ENCODE measurements around the gene EXOC8. TPM values are rescaled to one million over a fixed set of nuclear protein-coding genes. Genes with fewer than 3 reads are reported as not detected.

The EXOC8 gene
- total and polyA plus RNA-seq, 9 of the 15 experiments (the other 6 are each of a cell fraction or from before 2014, with no cell fraction given): 2.1 to 13.6 (median 7.2) TPM

DNA sequence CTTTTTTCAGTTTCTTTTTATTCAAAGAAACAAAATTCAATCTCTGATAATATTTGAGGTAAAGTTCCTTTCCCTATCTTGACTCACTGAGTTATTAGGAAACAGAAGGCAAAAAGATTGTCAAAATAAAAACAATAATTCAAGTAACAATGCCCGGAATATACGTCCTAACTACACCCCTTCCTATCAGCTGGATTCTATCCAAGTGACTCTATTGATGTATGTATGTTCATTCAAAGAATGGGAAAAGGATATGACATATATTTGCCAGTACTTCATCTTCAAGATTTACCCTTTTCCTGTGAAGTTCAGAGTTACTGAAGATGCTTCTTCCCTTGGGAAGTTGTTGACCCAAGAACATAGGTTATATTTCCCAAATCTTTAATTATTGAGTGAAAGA is 14.2 kb upstream of the EXOC8 start:
- Histone ChIP-seq H3K4me3 (no peak overlapping the region), H3K4me2 (ENCODE audit: insufficient read depth, low read length) (no peak overlapping the region), H3K79me2 (ENCODE audit: control insufficient read depth, insufficient read depth, low read length) (no peaks in the 10 kb centered on the region), H3K9ac (ENCODE audit: insufficient read depth in 1 of 2, low read depth in 2 of 2, low read length in 2 of 2) (no peak overlapping the region), H3K9me1 (ENCODE audit: control insufficient read depth, insufficient read depth, low read length) (no peaks in the 10 kb centered on the region), H4K20me1 (replicated peaks; ENCODE audit: control insufficient read depth, insufficient read depth, low read length) (no peaks in the 10 kb centered on the region), H3K36me3 (ENCODE audit: control insufficient read depth, insufficient read depth, low read length) (peaks cover 60% of the 10 kb centered on the region), H3K27ac (ENCODE audit: extremely low read depth, low read depth, low read length) (no peak overlapping the region), H2AFZ (ENCODE audit: low read depth, low read length) (no peak overlapping the region), H3K9me3 (replicated peaks; ENCODE audit: control insufficient read depth, insufficient read depth, low read depth, low read length) (no peaks in the 10 kb centered on the region), H3K27me3 (ENCODE audit: control insufficient read depth in 2 of 2, insufficient read depth in 2 of 2, low read length in 2 of 2) (no peaks in the 10 kb centered on the region), H3K4me1 (replicated peaks in 1 of 2; ENCODE audit: control insufficient read depth in 2 of 2, insufficient read depth in 2 of 2, low read length in 2 of 2) (peaks cover 0 to 18% of the 10 kb centered on the region in 2 experiments; a peak in 3 of 5 replicates)
- CTCF ChIA-PET (ENCODE audit: low intra/inter-chr PET ratio): no interaction called here
- intact Hi-C loops (cut with micrococcal nuclease): no loop called here
- 78% methylated on average over 2 of the region's 2 CpGs for WGBS (ENCODE audit: insufficient coverage, low coverage, missing lambda C conversion rate)
- TF ChIP-seq, protein P1, sequence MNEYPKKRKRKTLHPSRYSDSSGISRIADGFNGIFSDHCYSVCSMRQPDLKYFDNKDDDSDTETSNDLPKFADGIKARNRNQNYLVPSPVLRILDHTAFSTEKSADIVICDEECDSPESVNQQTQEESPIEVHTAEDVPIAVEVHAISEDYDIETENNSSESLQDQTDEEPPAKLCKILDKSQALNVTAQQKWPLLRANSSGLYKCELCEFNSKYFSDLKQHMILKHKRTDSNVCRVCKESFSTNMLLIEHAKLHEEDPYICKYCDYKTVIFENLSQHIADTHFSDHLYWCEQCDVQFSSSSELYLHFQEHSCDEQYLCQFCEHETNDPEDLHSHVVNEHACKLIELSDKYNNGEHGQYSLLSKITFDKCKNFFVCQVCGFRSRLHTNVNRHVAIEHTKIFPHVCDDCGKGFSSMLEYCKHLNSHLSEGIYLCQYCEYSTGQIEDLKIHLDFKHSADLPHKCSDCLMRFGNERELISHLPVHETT (CRISPR knock-in tag; conservative IDR thresholded peaks at IDR 0.05 in 1 of 2, IDR thresholded peaks at IDR 0.05 in 1 of 2): no peak
- TF ChIP-seq TAF9B (IDR thresholded peaks at IDR 0.05; ENCODE audit: partially characterized antibody) (no peak), MECOM (CRISPR knock-in tag; IDR thresholded peaks at IDR 0.05) (no peak), TOE1 (IDR thresholded peaks at IDR 0.05; ENCODE audit: borderline replicate concordance) (no peak), TOE1 (CRISPR knock-in tag; IDR thresholded peaks at IDR 0.05; ENCODE audit: borderline replicate concordance, low read depth) (no peak), CHCHD3 (CRISPR knock-in tag; IDR thresholded peaks at IDR 0.05) (no peak)
- TF ChIP-seq, protein P2, sequence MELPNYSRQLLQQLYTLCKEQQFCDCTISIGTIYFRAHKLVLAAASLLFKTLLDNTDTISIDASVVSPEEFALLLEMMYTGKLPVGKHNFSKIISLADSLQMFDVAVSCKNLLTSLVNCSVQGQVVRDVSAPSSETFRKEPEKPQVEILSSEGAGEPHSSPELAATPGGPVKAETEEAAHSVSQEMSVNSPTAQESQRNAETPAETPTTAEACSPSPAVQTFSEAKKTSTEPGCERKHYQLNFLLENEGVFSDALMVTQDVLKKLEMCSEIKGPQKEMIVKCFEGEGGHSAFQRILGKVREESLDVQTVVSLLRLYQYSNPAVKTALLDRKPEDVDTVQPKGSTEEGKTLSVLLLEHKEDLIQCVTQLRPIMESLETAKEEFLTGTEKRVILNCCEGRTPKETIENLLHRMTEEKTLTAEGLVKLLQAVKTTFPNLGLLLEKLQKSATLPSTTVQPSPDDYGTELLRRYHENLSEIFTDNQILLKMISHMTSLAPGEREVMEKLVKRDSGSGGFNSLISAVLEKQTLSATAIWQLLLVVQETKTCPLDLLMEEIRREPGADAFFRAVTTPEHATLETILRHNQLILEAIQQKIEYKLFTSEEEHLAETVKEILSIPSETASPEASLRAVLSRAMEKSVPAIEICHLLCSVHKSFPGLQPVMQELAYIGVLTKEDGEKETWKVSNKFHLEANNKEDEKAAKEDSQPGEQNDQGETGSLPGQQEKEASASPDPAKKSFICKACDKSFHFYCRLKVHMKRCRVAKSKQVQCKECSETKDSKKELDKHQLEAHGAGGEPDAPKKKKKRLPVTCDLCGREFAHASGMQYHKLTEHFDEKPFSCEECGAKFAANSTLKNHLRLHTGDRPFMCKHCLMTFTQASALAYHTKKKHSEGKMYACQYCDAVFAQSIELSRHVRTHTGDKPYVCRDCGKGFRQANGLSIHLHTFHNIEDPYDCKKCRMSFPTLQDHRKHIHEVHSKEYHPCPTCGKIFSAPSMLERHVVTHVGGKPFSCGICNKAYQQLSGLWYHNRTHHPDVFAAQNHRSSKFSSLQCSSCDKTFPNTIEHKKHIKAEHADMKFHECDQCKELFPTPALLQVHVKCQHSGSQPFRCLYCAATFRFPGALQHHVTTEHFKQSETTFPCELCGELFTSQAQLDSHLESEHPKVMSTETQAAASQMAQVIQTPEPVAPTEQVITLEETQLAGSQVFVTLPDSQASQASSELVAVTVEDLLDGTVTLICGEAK (IDR thresholded peaks at IDR 0.05): no peak
- TF ChIP-seq, protein P2 (CRISPR knock-in tag; IDR thresholded peaks at IDR 0.05): no peak
- no peak for ATAC-seq
- no peak for DNase-seq (ENCODE audit: extremely low read depth in 1 of 4, low spot score in 3 of 4)
- no TSS peak for BruUV-seq (replicated peaks)
- POLR2A ChIA-PET: interaction anchor here (0.6 to 0.9 kb wide), 2 partner anchors 28 to 246 kb away, joined by 3 read pairs; no protein-coding TSS in a partner anchor
- FAIRE-seq: peak; percentile 11
- in situ Hi-C loops (cut with MboI): no loop called here
